Stimulated activated CD4-positive, alpha-beta T cell treated with anti-CD3 and anti-CD28 coated beads, Interleukin-1b, Interleukin-23, amount 100 ng/mL, for 24 hours (primary cell): ENCODE data around the gene DUSP3.

Source experiments
- DNase-seq, 4 experiments: peaks; one replicate each; pipeline ENCODE4 v3.0.0-alpha.2; 2020; ENCODE audit warnings: low read depth in 4 of 4, low spot score in 1 of 4

Gene DUSP3

DNA sequence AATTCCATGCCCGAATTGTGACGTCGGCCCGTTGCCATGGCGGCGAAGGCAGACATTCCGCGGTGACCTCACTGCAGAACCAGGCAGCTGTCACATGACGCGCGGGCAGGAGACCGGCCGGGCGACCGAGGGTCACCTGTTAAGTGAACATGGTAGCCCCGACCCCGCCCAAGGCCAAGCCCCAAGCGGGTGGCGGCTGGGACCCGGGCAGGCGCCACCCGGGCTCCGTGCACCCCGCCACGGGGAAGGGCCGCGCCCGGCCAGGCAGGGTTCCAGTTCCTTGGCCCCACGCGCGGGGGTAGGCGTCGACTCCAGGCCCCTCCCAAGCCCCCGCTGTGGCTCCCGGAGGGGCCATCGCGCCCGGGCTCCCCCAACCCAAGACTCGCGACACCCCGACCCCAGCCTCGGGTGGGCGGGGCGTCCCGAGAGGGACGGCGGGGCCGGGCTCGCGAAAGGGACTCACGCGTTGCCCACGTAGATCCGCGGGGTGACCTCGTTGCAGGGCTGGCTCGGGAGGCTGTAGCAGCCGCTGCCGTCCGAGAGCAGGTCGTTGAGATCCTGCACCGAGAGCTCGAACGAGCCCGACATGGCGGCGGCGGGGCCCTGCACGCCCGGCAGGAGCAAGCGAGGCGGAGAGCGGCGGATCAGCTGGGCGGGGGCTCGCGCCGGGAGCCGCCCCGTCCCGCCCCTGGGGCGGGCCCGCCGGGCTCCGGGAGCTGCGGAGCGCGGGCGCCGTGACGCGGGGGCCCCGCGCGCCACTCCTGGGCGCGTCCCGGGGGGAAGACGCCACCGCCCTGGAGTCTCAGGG lies at the start of gene DUSP3:
Gene DUSP3 (minus strand): TSS at position 641 of the 808 bp plus-strand sequence. CDS start 53 bp downstream, at position 588.
- peak; percentile 42 to 65 (median 48) for DNase-seq

DNA sequence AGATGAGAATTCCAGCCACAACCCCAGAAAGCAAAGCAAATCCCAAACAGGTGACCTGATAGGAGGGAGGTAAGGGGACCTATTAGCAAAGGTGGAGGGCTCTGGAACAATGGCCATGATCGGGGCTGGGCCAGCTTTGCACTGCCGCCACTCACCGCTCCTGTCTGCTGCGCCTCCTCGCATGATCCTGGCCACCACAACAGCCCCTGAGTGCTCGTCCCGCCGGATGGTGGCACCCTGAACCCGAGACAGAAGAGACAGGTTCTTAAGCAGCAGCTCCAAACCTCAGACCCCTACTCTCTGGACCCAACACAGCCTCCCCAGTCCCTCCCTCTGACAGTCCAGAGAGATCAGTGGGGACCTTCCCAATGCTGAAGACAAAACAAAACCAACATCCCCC lies 48.8 kb upstream of the DUSP3 start:
- no peak for DNase-seq

DNA sequence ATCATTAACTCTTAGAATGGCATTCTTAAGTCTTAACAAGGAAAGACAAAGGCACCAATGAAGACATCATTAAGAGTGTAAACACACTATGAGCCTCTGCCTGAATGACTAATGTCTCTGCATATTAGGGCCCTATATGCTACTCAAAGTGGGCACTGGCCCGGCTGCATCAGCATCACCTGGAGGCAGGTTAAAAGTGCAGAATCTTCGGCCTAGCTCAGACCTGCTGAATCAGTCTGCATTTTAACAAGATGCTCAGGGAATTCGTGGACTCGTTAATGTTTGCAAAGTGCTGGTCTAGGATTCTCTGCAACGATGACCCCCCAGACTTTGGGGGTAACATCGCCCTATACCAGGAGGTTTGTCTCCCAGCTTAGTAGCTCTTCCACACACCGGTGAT lies 47.4 kb upstream of the DUSP3 start:
- no peak for DNase-seq

DNA sequence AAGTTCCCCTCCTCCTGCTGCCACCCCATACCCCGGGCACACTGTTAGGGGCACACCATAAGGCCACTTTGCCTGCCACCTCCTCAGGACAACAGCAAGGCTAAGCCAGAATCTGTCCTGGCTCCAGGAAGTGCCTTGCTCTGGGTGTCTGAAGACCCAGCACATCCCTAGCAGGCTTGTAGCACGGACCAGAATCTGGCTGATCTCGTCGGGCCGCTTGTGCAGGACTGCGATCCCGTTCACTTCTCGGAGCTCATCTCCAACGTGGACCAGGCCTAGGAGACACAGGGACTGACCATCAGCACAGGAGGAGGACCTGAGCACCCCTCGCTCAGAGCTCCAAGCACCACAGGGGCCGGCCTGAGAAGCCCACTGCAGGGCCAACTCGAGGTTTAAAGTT lies 46.8 kb upstream of the DUSP3 start:
- no peak for DNase-seq

DNA sequence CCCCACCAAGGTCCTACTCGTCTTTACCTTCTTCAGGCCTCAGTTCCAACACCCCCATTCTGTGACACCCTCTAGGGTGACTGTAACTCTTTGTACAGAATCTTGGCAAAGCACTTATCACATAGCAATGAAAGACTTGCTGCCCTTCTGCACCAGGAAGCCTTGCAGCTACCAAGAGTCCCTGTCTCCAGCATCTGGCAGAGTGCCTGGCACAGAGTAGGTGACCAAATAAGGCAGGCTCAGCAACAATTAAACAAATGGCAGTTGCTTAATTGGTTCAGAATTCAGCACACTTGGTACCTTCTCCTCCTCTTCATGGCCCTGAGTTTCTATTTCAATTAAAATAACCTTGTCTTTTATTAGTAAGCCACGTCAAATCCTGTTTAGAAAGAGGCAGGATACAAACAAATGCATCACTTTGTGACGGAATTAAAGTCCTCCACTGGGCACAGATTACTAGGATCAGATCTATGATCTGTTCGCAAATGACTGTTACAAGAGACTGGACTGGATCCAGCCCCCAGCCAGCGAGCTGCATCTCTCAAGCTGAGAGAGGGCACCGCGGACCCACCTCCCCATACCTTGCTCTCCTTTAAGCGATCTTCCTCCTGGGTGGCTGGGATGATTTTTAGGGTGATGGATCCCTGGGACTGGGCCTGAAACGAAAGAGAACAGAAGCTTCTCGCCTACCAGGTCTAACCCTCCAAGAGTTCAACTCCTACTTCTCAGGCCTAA lies 44.7 kb upstream of the DUSP3 start:
- no peak for DNase-seq

DNA sequence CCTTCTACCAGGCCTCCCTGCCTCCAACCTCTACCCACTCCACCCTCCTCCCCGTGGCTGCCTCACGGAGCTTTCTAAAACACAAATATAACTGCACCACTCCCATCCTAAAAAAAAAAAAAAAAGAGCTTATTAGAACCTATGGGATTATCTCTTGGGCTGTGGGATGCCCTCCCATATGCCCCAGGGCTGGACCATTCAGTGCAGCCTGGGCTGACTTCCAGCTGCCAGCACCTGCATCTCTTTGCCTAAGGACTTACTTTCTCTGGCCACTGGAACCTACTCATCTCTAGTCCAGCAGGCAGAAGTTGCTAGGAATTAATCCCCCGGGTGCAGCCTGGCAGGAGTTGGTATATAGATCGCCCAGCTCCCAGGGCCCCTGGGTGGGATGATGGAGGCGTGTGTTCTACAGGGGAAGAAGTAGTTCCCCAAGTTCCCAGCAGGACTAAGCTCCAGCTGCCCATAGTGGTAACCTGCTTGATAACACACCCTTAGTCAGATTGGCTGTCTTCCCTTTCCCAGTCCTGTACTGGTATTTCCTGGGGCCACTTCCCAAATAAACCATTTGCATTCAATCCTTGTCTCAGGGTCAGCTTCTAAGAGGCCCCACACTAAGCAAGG lies 43.9 kb upstream of the DUSP3 start:
- no peak for DNase-seq

DNA sequence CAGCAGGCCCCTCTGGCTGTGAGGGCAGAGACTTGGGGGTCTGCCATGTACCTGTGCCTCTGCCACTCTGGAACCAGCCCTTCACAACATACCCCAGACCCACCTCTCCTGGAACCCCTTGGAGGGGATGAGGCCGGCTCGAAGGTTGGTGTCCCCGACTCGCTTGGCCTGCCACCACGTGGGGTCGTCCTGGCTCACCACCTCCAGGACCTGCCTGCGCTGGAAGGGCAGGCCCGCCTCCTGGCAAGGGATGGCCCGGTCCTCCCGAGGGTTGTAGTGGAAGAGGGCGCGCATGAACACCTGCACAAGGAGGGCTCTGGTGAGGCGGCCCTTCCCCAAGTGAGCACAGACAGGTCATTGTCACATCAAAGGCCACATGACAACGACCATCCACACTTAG lies 42.0 kb upstream of the DUSP3 start:
- DNase-seq, result no peak

DNA sequence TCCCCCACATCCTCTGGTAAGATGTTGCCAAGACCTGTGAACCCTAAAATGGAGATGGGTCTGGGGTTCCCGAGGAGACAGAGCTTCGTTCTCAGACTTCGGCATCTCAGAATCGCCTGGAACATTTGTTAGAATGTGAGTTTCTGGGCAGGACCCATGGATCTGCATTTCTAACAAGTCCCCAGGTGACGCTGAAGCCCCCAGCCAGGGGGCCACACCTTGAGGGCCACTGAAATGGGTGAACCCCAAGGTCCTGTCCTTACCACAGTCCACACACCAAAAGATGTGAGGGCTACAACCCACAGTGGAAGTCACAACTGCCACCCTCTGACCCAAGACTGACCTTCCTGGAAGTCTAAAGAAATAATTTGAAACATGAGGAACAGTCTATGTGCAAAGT lies 40.2 kb upstream of the DUSP3 start:
- no peak for DNase-seq

- no peak for DNase-seq
Observed at GRCh38 chr17:43817826-43818225, 39.0 kb upstream of the DUSP3 start.

DNA sequence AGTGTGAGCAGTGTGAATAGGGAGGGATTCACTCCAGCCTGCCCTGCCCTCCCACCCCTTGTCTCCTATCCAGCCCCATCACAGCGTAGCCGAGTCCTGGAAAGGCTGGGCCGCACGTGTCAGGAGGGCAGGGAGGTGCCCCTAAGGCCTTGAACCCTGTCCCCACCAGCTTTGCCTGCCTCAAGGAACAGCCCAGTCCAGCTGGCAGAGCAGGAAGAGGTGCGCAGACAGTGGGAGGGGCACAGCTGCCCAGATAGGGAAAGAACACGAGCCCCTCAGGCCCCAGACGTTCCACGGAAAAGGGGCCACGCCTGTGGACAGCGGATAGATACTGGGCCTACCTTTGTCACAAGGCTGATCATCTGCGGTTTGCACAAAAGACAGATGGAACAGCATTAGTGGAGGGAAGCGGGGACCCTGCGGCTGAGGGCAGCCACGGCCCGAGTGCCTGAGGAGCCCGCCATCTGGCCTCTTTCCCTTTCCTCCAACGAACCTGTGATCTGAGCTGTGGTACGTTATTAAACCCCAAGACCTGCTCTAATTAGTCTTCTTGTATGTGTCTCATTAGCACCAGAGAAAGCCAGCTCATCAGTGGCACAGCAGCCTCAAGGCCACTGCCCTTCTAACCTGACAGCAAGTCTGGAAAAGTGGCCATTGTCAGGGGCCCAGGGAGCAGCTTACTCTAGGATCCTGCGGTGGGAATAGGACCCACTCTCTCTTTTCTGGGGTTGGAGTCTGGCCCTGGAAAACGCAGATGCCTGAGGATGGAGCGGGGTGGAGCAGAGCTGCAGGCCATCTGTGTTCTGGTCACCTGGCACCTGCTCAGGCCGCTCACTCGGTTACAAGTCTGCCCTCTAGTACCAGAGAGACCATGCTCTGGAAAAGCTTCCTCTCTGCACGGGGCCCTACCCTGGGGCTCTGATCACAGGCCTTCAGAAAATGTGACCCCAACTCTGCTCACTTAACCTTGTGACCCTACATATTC lies 37.9 kb upstream of the DUSP3 start:
- no peak for DNase-seq

DNA sequence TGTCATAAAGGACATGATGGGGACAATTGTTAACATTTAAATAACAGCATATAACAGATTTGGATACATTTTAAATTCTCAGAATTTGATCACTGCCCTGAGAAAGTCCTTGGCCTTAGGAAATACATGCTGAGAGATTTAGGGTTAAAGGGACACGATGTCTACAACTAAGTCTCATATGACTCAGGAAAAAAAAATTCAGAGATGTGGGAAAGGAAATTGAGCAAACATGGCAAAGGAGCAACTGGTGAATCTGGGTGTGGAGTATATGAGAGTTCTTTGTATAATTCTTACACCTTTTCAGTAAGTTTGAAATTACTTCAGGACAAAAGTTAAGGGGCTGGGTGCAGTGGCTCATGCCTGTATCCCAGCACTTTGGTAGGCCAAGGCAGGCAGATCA lies 35.9 kb upstream of the DUSP3 start:
- no peak for DNase-seq

GRCh38 chr17:43814026-43814425 lies 35.2 kb upstream of the DUSP3 start:
- DNase-seq, result no peak

DNA sequence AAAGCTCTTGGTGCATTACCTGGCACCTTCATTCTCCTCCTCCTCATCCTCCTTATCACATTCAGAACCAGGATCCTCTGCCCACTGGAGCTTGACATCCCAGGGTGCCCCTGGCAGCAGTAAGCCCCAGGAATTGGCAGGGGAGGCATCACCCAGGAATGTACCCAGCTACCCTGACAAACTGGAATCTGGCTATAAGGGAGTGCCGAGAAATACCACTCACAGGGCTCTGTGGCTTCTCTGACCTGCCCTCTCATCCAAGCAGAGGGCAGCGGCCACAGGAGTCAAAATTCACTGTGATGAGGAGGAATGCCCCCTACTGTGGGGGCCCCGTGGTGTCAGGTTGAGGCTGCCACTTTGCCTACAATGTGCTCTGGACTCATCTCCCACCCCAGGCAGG lies 34.6 kb upstream of the DUSP3 start:
- DNase-seq, result no peak

DNA sequence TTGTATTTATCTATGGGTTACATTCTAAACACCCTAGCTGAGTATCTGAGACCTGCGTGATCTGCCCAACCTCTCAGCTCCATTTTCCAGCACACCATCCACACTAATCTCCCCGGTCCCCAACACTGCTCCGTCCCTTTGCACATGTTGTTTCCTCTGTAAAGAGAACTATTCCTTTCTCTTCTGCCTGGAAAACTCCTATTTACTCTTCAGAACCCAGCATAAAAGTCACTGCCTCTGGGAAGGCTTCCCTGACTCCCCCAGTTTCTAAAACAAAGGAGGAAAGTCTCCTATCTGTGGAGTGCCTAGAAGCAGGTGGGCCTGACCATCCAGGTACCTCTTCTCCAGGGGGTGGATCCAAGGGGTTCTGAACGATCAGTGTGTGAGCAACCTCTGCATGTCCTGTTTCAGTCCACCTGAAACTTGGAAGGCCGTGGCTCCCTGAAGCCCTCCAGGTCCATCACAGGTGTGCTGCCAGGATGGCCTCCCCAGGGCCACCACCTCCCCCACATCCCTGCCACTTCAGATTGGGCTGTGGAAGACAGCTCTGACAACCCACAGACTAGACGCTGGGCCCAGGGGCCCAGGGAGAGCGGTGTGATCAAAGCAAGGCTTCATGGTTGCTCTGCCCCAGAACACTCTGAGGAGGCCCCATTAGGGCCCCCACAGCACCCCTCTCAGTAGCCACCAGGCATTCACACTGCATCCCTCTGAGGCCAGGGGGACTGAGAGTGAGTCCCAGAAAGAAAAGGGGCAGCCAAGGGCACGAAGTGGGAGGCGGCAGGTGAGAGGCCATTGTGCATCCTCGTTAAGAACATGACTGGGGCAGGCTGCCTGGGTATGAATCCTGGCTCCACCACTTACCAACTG lies 33.9 kb upstream of the DUSP3 start:
- DNase-seq, result no peak

DNA sequence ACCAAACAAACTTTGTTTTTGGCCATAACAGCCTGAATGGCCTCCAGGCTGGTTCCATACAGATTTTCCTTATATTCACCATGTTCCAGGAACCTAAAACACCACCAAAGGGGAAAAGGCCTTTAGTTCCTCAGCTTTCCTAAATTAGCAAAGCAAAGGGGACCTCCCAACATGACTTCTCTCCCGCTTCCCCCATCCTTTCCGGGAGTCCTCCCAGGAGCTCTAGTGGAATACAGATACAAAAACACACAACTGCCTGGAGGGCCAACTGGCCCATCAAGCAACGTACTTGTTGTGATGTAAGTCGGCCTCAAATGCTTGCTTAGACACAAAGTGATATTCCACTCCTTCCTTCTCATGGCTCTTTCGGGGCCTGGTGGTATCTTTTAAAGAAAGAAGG lies 32.0 kb upstream of the DUSP3 start:
- DNase-seq, result no peak

GRCh38 chr17:43810226-43810715 lies 31.5 kb upstream of the DUSP3 start:
- DNase-seq, result no peak

GRCh38 chr17:43809121-43809520 lies 30.3 kb upstream of the DUSP3 start:
- no peak for DNase-seq

- no peak for DNase-seq
Observed at GRCh38 chr17:43808076-43808475, 29.3 kb upstream of the DUSP3 start.

DNA sequence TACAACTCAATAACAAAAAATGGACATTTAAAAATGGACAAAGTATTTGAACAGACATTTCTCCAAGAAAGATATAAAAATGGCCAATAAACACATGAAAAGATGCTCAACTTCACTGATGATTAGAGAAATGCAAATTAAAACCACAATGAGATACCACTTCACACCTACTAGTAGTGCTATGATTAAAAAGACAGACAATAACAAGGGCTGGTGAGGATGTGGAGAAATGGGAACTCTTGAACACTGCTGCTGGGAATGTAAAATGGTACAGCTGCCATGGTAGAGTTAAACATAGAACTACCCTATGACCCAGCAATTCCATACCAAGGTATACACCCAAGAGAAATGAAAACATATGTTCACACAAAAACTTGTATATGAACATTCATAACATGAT lies 26.3 kb upstream of the DUSP3 start:
- no peak for DNase-seq

DNA sequence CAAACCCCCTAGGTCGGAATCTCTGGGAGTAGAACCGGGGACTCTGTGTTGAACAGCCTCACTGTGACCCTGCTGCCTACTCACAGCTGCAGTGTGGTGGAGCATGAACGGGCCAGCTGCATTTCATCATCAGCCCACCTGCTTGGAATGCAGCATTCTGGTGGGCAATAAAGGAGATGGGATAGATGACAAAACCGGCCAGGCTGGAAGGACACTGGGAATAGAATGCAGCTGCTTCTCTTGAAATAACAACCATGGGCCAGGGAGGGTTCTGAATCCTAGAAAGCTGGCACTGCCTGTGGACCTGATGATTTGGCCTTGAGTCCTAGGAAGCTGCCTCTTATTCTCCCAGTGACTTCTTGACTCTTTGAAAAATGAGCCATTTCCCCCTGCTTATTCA lies 25.0 kb upstream of the DUSP3 start:
- no peak for DNase-seq
